GM21825 (cell line): ENCODE results near the gene JMJD4.
A peak's percentile ranks its signal among the peaks of the same experiment; 100 is the strongest.

ENCODE experiments used
- ATAC-seq: cut with Tn5 transposase; IDR thresholded peaks from one replicate; pipeline ENCODE4 v1.9.1; 2021; ENCODE audit warnings: mild to moderate bottlenecking, moderate library complexity; ENCODE audit not compliant: unreplicated experiment

Gene JMJD4

GRCh38 chr1:227769047-227769935 is 34.2 kb upstream of the JMJD4 start:
- no peak for ATAC-seq

DNA sequence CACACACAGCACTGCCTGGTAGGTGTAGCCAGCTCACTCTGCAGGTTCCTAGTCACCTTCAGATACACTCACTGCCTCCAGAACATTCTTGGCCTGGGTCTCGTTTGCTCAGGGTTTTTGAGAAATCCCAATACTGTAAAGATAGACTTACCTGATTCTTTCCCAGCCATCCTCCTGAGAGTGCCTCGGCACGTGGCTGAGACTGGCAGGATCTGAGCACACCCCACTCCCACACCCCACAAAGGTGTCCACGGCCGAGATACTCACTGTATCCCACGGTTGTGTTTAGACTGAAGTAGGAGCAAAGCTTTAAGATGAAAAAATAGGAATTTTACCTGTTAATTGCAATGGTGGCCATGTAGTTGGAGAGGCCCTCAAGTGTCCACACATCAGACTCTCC is 33.5 kb upstream of the JMJD4 start:
- ATAC-seq: no peak

DNA sequence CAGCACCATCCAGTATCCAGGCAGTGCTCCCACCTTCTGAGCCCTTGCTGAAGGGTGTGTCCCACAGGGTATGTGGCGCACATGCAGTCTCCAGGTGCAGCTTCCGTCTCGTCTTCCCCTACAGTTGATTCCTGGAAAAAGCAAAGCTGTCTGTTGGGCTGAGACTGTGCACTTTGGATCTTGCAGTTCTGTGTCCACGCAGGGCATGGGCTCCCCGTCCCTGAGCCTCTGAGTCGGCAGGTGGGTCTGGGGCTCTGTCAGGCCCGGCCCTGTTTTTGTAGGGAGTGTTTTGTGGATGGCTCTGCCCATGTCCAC is 33.0 kb upstream of the JMJD4 start:
- ATAC-seq: no peak

DNA sequence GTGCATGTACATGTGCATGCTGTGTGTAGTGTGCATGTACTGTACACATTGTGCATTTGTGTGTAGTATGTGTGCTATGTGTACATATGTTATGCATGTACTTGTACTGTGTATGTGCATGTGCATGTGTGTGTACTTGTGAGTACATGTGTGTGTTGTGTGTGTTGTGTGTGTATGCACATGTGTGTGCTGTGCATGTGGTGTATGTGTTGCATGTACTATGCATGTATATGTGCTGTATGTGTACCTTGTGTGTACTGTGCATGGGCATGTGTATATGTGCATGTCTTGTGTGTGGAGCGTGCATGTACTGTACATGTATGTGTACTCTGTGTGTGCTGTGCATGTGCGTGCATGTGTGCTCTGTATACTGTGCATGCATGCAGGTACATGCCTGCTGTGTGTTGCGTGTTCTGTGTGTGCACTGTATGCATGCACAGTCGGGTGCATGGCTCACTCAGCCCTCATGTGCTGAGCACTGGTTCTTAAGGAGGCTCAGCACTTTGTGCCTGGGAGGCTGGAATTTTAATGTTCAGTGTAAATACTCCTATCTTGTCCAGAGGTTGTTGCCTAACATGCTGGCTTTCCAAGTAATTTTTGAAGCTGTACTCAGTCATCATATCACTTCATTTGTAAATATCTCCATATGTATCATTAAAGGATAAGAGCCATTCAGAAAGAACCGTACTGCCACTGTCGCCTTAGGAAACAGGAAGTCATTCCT is 32.5 kb upstream of the JMJD4 start:
- ATAC-seq: no peak

DNA sequence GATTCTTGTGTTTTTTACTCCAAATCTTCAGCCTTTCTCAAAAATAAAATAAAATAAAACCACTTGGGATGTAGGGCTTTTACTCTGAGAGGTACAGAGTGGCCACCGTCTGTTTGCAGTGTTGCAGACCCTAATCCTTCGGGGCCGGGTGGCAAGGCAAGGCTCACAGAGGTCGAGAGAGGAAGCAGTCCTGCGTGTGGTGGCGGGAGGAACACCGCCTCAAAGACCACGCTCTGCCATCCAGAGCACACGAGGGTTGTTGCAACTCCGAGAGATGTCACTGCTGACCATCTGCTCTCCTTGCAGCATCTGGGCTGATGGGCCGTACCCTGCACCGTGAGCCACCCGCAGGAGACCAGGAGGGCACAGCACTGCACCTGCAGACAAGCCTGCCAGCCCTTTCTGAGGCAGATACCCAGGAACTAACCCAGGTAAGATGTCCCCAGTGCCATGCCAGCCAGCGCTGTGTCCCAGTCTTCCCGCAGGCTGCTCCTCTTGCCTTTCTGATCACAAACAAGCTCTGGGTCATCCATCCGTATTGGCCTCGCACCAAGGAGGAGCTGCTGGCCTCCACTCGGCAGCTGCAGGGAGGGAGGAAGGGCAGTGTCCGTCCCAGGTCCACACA is 31.7 kb upstream of the JMJD4 start:
- ATAC-seq: no peak

- ATAC-seq: peak; percentile 48
These were observed 31.0 kb upstream of the JMJD4 start for GRCh38 chr1:227766015-227766634.

GRCh38 chr1:227765261-227766014 is 30.3 kb upstream of the JMJD4 start:
- ATAC-seq: no peak

DNA sequence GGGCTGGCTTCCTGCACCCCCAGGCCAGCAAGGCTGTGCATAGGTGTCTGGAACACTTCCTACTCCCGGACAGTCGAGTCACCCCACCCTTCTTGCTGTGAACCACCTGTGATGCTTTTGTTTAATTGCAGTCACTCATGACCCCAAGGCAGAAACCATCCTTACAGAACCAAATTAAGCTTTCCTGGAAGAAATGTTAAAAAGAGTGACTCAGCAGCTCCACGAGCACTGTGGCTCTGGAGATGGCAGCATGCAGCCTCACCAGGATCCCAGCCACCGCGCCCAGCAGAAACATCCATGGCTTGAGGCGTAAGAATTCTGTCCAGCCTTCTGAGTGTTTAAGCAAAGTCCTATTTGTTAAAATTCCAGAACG is 28.9 kb upstream of the JMJD4 start:
- ATAC-seq: no peak

GRCh38 chr1:227763246-227764018 is 28.3 kb upstream of the JMJD4 start:
- no peak for ATAC-seq

DNA sequence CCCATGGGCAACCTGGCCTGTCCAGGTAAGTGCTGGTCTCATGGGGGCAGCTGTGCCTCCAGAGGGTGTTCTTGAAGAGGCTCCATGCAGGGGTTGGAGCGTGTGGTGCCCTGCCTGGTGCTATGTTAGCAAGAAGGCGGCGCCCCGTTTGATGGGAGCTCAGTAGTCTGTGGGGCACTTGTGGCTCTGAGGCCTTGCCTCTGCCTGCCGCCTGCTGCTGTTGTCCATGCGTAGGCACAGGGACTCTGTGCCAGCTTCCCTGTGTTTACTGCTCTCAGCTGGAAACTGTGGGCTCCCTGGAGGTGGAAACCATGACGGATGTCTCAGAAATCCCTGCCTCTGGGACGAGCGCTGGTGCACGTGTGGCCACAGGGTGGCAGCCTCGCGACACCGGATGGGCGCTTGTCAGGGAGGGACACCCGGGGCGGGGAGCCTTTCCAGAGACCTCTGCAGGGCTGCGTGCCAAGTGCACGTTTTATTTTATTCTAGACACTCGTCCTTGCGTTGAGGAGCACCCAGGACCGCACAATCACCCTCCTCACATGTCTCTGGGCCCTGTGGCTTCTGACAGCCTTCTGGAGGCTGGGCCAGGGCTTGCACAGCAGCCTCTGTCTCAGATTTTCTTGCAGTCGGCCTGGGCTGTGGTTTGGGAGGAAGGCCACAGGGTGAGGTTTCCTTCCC is 27.3 kb upstream of the JMJD4 start:
- ATAC-seq: peak; percentile 78

DNA sequence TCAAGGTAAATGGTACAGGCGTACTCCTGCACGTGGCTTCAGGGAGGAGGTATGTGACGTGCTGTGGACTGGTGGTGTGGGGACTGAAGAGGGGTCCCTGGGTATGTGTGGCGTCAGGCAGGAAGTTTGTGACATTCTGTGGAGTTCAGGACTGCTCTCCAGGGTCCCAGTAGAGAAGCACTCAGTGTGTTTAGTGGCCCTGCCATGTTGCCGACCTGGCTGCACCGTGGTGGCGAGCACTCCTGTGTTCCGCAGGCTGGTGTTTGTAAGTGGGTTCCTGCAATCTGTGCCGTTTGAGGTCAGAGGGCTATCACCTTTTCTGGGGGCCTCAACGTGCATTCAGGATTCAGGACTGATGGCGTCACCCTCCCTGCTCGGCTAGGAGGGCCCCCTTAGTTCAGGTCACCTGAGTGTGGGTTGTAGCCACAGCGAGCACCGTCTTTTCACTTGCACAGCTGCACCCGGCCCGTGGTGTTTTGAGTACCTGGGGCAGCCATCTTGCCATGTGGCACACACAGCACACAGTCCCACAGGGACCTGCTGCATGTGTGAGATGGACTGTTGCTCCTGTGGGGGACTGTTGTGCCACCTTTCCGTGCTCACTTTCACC is 26.6 kb upstream of the JMJD4 start:
- no peak for ATAC-seq

DNA sequence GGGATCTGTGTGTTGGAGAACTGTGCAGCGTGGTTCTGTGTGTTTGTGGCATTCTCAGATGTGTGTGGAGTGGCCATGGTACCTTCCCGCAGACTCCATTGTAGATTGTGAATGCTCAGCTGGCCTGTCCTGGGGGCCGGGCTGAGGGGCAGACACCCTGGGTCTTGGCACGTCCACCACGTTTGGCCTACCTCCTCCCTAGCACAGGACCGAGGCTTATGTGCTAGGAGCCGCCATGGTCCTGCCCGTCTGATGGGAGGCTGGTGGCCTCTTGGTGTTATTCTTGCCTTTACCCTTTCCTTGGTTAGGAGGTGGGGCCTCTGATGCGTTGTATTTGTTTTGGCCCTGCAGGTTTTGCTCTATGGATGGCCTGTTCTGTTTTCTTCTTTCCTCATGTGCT is 25.3 kb upstream of the JMJD4 start:
- no peak for ATAC-seq

DNA sequence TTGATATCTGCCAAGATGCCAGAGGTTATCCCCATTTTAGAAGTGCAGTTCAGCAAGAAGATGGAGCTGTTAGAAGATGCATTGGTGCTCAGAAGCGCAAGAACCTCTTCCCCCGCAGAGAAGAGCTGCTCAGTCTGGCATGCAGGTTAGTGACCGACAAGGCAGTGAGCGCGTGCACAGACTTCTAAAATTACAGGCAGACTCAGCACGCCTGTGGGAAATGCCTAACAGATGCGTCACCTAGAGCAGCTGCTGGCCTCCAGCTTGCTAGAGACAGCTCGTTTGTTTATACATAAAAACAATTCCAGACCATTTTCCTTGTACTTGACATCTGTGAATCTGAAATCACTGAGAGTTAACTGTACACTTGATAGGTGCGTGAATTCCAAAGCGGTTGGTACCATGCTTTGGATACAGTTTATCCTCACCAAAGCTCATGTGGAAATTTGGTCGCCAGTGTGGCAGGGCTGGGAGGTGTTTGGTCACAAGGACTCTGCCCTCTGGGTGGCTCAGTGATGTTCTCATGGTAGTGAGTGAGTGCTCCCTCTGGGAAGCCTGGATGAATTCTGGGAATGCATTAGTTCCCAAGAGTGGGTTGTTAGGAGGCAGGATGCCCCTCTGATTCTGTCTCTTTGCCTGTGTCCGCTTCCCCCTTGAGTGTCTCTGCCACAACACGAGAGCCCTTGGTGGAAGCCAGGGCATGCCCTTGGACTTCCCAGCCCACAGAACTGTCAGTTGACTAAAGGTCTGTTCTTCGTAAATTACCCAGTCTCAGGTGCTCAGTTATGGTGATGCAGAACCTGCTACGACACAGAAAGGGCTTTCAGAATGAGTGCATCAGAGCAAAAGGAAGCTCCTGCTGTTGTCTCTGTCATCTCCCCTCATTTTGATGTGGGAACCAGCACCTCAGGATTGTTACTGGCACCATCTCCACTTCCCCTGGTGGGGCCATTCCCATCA is 24.5 kb upstream of the JMJD4 start:
- ATAC-seq: no peak

DNA sequence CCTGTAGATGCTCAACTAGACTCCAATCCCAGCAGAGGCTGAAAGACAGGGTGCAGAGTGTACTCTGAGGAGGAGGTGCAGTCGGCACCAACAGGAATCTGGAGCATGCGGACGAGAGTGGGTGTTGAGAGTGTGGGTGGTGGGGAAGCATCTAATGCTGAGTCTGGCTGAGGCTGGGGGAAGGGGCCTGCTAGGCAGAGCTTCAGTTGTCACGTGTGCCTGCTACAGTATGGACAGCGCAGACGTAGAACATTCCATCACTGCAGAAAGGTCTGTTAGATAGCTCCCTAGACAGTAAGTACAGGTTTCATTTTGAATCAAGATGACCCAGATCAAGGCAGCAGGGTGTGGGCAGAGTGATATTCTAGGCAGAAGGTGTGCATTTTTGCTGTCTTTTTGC is 23.3 kb upstream of the JMJD4 start:
- ATAC-seq: no peak

- no peak for ATAC-seq
These were observed 22.7 kb upstream of the JMJD4 start for GRCh38 chr1:227757781-227758180.

DNA sequence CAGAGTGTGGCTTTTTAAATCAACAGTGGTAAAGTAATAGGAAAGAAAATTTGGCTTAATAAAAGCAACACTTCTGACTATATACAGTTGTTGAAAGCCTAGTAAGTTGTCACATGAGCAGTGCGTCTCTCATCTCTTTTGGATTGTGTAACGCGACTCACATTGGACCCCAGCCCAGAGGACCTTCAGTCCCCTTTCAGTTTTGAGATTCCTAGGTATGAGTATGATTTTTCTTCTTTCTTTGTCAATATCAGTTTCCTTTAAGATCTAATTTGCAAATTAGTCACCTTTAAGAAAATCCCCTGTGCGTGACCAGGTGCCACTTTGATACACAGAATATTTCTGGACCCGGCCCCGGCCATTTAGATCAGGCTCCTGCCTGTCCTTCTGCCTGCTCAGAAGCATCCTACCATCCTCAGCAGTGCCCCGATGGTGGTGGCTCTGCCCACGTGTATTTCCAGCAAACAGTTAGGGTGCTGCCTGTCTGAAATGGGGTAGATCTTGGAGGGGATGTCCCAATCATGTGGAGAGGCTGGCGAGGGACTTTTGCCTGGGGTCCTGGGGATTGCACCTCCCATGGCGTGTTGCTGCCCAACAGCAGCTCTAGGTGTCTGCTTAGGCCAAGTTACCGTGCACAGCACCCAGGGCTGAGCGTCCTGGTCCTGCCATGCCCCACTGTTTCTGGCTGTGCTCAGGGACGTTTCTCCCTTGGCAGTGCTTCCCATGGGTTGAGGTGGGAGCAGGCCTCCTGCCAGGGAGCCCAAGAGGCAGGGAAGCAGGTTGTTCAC is 21.3 kb upstream of the JMJD4 start:
- ATAC-seq: no peak

DNA sequence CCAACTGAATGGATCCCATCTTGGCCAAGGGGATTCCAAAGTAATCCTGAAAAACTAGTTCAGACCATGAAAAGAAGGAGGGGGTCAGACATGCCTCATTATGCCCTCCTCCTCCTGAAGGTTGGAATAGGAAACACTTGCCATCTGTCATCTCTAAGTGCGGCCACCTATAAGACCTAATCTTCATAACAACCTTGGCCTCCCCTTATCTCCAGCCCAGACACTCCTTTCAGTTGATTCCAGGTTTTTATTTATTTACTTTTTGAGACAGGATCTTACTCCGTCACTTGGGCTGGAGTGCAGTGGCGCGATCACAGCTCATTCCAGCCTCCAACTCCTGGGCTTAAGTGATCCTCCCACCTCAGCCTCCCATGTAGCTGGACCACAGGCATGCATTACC is 19.9 kb upstream of the JMJD4 start:
- no peak for ATAC-seq
